DMS 273 (cell line): ENCODE data around the gene PLA2G6.
"Not testable (repeated sequence)": the region's sequence is repeated elsewhere in the genome, so short reads cannot be mapped to it uniquely, and the experiment has no call there.

ENCODE experiments used
- DNase-seq: peaks from one replicate; lab custom pipeline; 2025; ENCODE audit not compliant: unreplicated experiment; lab: John Stamatoyannopoulos, UW

Gene PLA2G6

GRCh38 chr22:38191731-38192474 is 10.3 kb upstream of the PLA2G6 start:
- DNase-seq: no peak

- DNase-seq: no peak
Measured at GRCh38 chr22:38191055-38191454, 9.4 kb upstream of the PLA2G6 start.

- no peak for DNase-seq
Measured at GRCh38 chr22:38190581-38190980, 9.0 kb upstream of the PLA2G6 start.

- DNase-seq: no peak
Measured at GRCh38 chr22:38189104-38189503, 7.5 kb upstream of the PLA2G6 start.

- no peak for DNase-seq
Measured at GRCh38 chr22:38187413-38188212, 6.0 kb upstream of the PLA2G6 start.

GRCh38 chr22:38186429-38186828 is 4.8 kb upstream of the PLA2G6 start:
- DNase-seq: no peak

- no peak for DNase-seq
Measured at GRCh38 chr22:38184788-38185187, 3.2 kb upstream of the PLA2G6 start.

GRCh38 chr22:38180841-38181452 is 683 bp downstream of the PLA2G6 start:
- DNase-seq: peak; percentile 56

GRCh38 chr22:38178605-38178937 is 3.1 kb downstream of the PLA2G6 start:
- DNase-seq: not testable (repeated sequence)

GRCh38 chr22:38177926-38178604 is 3.6 kb downstream of the PLA2G6 start:
- DNase-seq: no peak

GRCh38 chr22:38177571-38177925 is 4.1 kb downstream of the PLA2G6 start:
- not testable (repeated sequence) for DNase-seq

- no peak for DNase-seq
Measured at GRCh38 chr22:38177044-38177443, 4.6 kb downstream of the PLA2G6 start.

- DNase-seq: peak; percentile 53
Measured at GRCh38 chr22:38176170-38176741, 5.4 kb downstream of the PLA2G6 start.

- no peak for DNase-seq
Measured at GRCh38 chr22:38175206-38176118, 6.2 kb downstream of the PLA2G6 start.

GRCh38 chr22:38174626-38175025 is 7.0 kb downstream of the PLA2G6 start:
- no peak for DNase-seq

GRCh38 chr22:38173641-38173906 is 8.1 kb downstream of the PLA2G6 start:
- DNase-seq: no peak

- no peak for DNase-seq
Measured at GRCh38 chr22:38172832-38173640, 8.6 kb downstream of the PLA2G6 start.

- DNase-seq: peak; percentile 87
Measured at GRCh38 chr22:38171927-38172831, 9.5 kb downstream of the PLA2G6 start.

- no peak for DNase-seq
Measured at GRCh38 chr22:38170469-38170868, 11.2 kb downstream of the PLA2G6 start.
